ENCODE data around the gene BAD. TPM values are rescaled to one million over a fixed set of nuclear protein-coding genes. Genes with fewer than 3 reads are reported as not detected.

The BAD gene
- total and polyA plus RNA-seq, 2 of the 13 experiments (the other 11 are each of a cell fraction or from before 2014, with no cell fraction given) = 17.9 to 28.5 TPM

- TF ChIP-seq BORCS8-MEF2B (CRISPR knock-in tag; IDR thresholded peaks at IDR 0.05) (peak; percentile 59; the same call in 1 of the 2 replicates), ZNF713 (CRISPR knock-in tag; IDR thresholded peaks at IDR 0.05) (no peak), HNF1B (CRISPR knock-in tag; IDR thresholded peaks at IDR 0.05) (no peak), LCORL (IDR thresholded peaks at IDR 0.05) (no peak), LCORL (CRISPR knock-in tag; IDR thresholded peaks at IDR 0.05) (no peak; the same call in 1 of the 2 replicates), BCL3 (CRISPR knock-in tag; IDR thresholded peaks at IDR 0.05) (0 out of 2 replicates have a peak, but pooled peaks have one; percentile 26), RAD51 (IDR thresholded peaks at IDR 0.05; ENCODE audit: borderline replicate concordance) (no peak), MED13 (CRISPR knock-in tag; IDR thresholded peaks at IDR 0.05) (no peak), KDM5B (CRISPR knock-in tag; IDR thresholded peaks at IDR 0.05; ENCODE audit: borderline replicate concordance) (peak; percentile 42; the same call in 1 of the 2 replicates), MED8 (CRISPR knock-in tag; IDR thresholded peaks at IDR 0.05; ENCODE audit: insufficient replicate concordance) (no peak), ZNF83 (CRISPR knock-in tag; IDR thresholded peaks at IDR 0.05; ENCODE audit: borderline replicate concordance) (no peak), HNF4G (IDR thresholded peaks at IDR 0.05; ENCODE audit: borderline replicate concordance, low read depth, low read length) (no peak), HNF4G (CRISPR knock-in tag; IDR thresholded peaks at IDR 0.05; ENCODE audit: borderline replicate concordance, low read depth) (no peak; the same call in 1 of the 2 replicates), KLF11 (CRISPR knock-in tag; IDR thresholded peaks at IDR 0.05) (no peak), ZNF496 (CRISPR knock-in tag; IDR thresholded peaks at IDR 0.05; ENCODE audit: insufficient replicate concordance) (no peak), CTCF (CRISPR knock-in tag; IDR thresholded peaks at IDR 0.05) (peak; percentile 22; the same call in 1 of the 2 replicates), AGO1 (IDR thresholded peaks at IDR 0.05; ENCODE audit: low read depth, low read length, poor library complexity, severe bottlenecking) (no peak), ZNF570 (CRISPR knock-in tag; IDR thresholded peaks at IDR 0.05; ENCODE audit: borderline replicate concordance) (no peak), NFATC3 (CRISPR knock-in tag; IDR thresholded peaks at IDR 0.05) (no peak), ZNF205 (CRISPR knock-in tag; IDR thresholded peaks at IDR 0.05) (no peak), CEBPG (CRISPR knock-in tag; IDR thresholded peaks at IDR 0.05) (no peak), ARHGAP35 (CRISPR knock-in tag; IDR thresholded peaks at IDR 0.05; ENCODE audit: borderline replicate concordance) (no peak), PATZ1 (CRISPR knock-in tag; IDR thresholded peaks at IDR 0.05) (peak; percentile 79)
Measured at GRCh38 chr11:64234647-64235379, 49.7 kb downstream of the BAD start (continued).
